Neural cell (in vitro differentiated cells): ENCODE measurements around the gene PDZRN3. TPM values are rescaled to one million over a fixed set of nuclear protein-coding genes. Genes with fewer than 3 reads are reported as not detected.

Source experiments
- H2AFZ ChIP-seq: fragments of 200-600, 300-800 bp; sonication (generic), shearing (Covaris generic); 2 replicates; pipeline ENCODE4 v1.6.0; 2014; ENCODE audit warnings: low read depth, mild to moderate bottlenecking, antibody characterized with exemption, low read length, moderate library complexity
- H3F3A ChIP-seq: fragments of 200-600 bp; shearing (Covaris generic); 2 replicates; pipeline ENCODE4 v1.6.1; 2016; ENCODE audit warnings: mild to moderate bottlenecking, moderate library complexity, mixed read lengths, antibody characterized with exemption, low read length; ENCODE audit not compliant: insufficient read depth, poor library complexity, severe bottlenecking
- H3K27ac ChIP-seq: fragments of 200-600, 300-800 bp; sonication (generic), shearing (Covaris generic); 2 replicates; pipeline ENCODE4 v1.5.1; 2014; ENCODE audit warnings: mild to moderate bottlenecking, low read length, moderate library complexity
- H3K27me3 ChIP-seq: fragments of 300-800, 200-600 bp; sonication (generic), shearing (Covaris generic); 2 replicates; pipeline ENCODE4 v1.6.0; 2014; ENCODE audit warnings: mild to moderate bottlenecking, low read depth, low read length, moderate library complexity; ENCODE audit not compliant: insufficient read depth
- H3K36me3 ChIP-seq: fragments of 300-800, 200-600 bp; sonication (generic), shearing (Covaris generic); 2 replicates; pipeline ENCODE4 v1.5.1; 2014; ENCODE audit warnings: mild to moderate bottlenecking, antibody characterized with exemption, low read length, moderate library complexity; ENCODE audit not compliant: insufficient read depth
- H3K4me2 ChIP-seq: fragments of 300-800, 200-600 bp; sonication (generic), shearing (Covaris generic); 2 replicates; pipeline ENCODE4 v1.6.0; 2014; ENCODE audit warnings: mild to moderate bottlenecking, low read length
- H3K4me3 ChIP-seq: fragments of 300-800, 200-600 bp; sonication (generic), shearing (Covaris generic); 2 replicates; pipeline ENCODE4 v1.5.1; 2014; ENCODE audit warnings: mild to moderate bottlenecking, low read length, moderate library complexity
- H3K79me2 ChIP-seq: fragments of 200-600 bp; shearing (Covaris generic); replicated peaks from 2 replicates; pipeline ENCODE4 v1.6.0; 2014; ENCODE audit warnings: mild to moderate bottlenecking, low read length, moderate library complexity; ENCODE audit not compliant: insufficient read depth
- H3K9ac ChIP-seq: fragments of 300-800, 200-600 bp; sonication (generic), shearing (Covaris generic); 2 replicates; pipeline ENCODE4 v1.6.1; 2016; ENCODE audit warnings: mild to moderate bottlenecking, low read length, mixed read lengths
- H3K9me2 ChIP-seq: fragments of 200-600 bp; shearing (Covaris generic); 2 replicates; pipeline ENCODE4 v1.6.1; 2016; ENCODE audit warnings: mild to moderate bottlenecking, low read length, mixed read lengths; ENCODE audit not compliant: insufficient read depth
- H3K9me3 ChIP-seq: fragments of 200-600, 300-800 bp; sonication (generic), shearing (Covaris generic); 2 replicates; pipeline ENCODE4 v1.6.1; 2016; ENCODE audit warnings: mild to moderate bottlenecking, mixed run types, low read length, moderate library complexity, mixed read lengths
- H4K20me1 ChIP-seq: fragments of 200-600 bp; shearing (Covaris generic); 2 replicates; pipeline ENCODE4 v1.6.1; 2016; ENCODE audit warnings: mild to moderate bottlenecking, mixed run types; ENCODE audit not compliant: insufficient read depth
- EP300 ChIP-seq: fragments of 450-650 bp; conservative IDR thresholded peaks from 2 replicates; pipeline ENCODE4 v1.6.1; 2014; ENCODE audit warnings: antibody characterized with exemption, mild to moderate bottlenecking, moderate library complexity; ENCODE audit not compliant: poor library complexity, severe bottlenecking
- EZH2 ChIP-seq: fragments of 200-600, 300-800 bp; shearing (Covaris generic), sonication (generic); IDR thresholded peaks from 2 replicates; pipeline ENCODE4 v1.6.1; 2014; ENCODE audit warnings: antibody characterized with exemption, low read length, borderline replicate concordance, mild to moderate bottlenecking; ENCODE audit not compliant: insufficient read depth, poor library complexity, severe bottlenecking
- MXI1 ChIP-seq: fragments of 450-650 bp; conservative IDR thresholded peaks from 2 replicates; pipeline ENCODE4 v1.6.1; 2014; ENCODE audit warnings: antibody characterized with exemption, mild to moderate bottlenecking; ENCODE audit not compliant: poor library complexity, severe bottlenecking
- POLR2AphosphoS5 ChIP-seq: IDR thresholded peaks from 2 replicates; pipeline ENCODE4 v1.6.1; 2012
- RAD21 ChIP-seq: fragments of 450-650 bp; conservative IDR thresholded peaks from 2 replicates; pipeline ENCODE4 v1.6.1; 2014; ENCODE audit warnings: antibody characterized with exemption, mild to moderate bottlenecking, moderate library complexity
- SMC3 ChIP-seq: fragments of 450-650 bp; conservative IDR thresholded peaks from 2 replicates; pipeline ENCODE4 v1.6.1; 2014; ENCODE audit warnings: antibody characterized with exemption, mild to moderate bottlenecking, moderate library complexity; ENCODE audit not compliant: poor library complexity
- TAF1 ChIP-seq: IDR thresholded peaks from 2 replicates; pipeline ENCODE4 v1.6.1; 2012; ENCODE audit warnings: low read depth
- polyA plus RNA-seq: library from polyadenylated mRNA; depleted of rRNA; stranded (reverse); fragments of >200 nt; gene quantifications from 2 replicates; pipeline ENCODE4 v1.2.3, GENCODE V29; 2014
- TF ChIP-seq, protein P1 (sequence below): fragments of 450-650 bp; IDR thresholded peaks from 2 replicates; pipeline ENCODE4 v1.5.1; 2014; ENCODE audit warnings: antibody characterized with exemption, mild to moderate bottlenecking, moderate library complexity; ENCODE audit not compliant: poor library complexity, severe bottlenecking
- TF ChIP-seq, protein P2 (sequence below): IDR thresholded peaks from 2 replicates; pipeline ENCODE4 v1.6.1; 2012; ENCODE audit warnings: borderline replicate concordance

Gene PDZRN3
- polyA plus RNA-seq, 1 donor from 2014 or later: 1.1 TPM

DNA sequence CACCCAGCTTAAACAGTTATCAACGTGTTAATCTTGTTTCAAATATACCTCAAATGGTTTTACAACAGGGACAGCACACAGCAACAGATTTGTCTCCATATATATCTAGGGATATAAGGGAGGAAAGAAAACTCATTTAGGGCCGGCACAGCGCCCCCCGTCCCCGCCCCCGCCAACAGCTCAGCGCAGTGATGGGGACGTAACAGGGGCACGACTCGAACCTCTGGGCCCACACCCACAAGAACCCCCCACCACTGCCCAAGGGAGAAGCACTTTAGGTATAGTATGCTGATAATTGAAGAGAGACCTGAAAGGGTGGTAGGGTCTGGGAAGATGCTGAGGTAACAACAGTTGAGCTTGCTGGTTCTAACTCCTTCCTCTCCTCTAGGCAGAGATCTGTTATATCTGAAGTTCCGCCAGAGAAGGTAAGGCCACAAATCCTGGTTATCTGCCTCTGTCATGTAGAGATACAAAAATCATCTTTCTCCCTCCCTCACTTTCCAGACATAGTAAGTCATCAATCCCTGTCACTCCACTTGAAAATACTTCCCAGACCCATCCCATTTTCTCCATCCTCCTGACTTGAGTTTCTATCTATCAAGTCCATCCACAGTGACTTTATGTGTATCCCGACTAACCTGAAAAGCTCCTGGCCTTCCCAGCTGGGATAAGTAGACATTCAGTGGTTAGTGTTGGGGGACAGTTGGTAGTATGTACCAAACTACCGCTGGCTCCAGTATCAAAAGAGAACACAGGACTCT, 126.9 kb downstream of the PDZRN3 start:
- no peak overlapping the region for H3K27ac ChIP-seq
- no peaks in the 10 kb centered on the region for H3K9me3 ChIP-seq
- no peak overlapping the region for H3K4me3 ChIP-seq
- H3K36me3 ChIP-seq: no peaks in the 10 kb centered on the region
- H3K27me3 ChIP-seq: no peaks in the 10 kb centered on the region
- TF ChIP-seq EP300 (no peak), POLR2AphosphoS5 (no peak), TAF1 (no peak)
- H3F3A ChIP-seq: no peaks in the 10 kb centered on the region
- no peaks in the 10 kb centered on the region for H3K9me2 ChIP-seq
- H2AFZ ChIP-seq: no peak overlapping the region
- no peaks in the 10 kb centered on the region for H4K20me1 ChIP-seq
- no peak overlapping the region for H3K4me2 ChIP-seq
- H3K79me2 ChIP-seq: no peaks in the 10 kb centered on the region
- no peak overlapping the region for H3K9ac ChIP-seq

DNA sequence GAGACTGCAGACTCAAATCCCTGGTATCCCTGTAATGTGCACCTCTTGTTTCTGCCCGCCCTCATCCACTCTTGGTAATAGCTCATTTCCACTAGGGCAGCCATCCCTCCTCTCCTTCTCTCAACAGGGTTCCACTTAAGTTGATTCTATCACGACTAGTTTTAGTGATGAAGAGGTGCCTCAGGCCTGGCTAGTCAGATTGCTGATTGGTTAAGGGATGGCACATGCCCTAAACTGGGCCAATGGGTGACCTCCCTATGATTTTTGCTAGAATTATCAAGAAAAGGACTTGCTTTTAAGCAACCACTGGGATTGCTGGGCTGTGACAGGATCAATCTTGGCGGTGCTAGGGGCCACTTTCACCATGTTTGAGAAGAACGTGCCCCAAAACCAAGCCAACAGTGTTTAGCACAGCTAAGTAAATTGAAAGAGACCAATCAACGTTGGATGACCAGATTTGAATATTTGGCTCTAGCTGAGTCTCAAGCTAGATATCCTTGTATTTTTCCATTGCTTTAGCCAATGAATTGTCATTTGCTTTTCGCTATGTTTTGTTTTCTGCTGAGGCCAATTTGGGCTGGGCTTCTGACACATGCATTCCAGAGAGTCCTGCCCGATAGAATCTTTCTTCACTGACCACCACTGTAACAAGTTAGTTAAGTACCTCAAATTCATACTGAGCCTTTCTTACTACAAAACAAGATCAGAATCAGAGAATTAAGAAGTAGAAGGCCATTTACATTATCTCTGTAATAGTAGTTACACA, 131.0 kb downstream of the PDZRN3 start:
- no peaks in the 10 kb centered on the region for H3K27me3 ChIP-seq
- no peak overlapping the region for H2AFZ ChIP-seq
- no peak overlapping the region for H3K4me2 ChIP-seq
- H3F3A ChIP-seq: no peaks in the 10 kb centered on the region
- H4K20me1 ChIP-seq: no peaks in the 10 kb centered on the region
- no peaks in the 10 kb centered on the region for H3K9me3 ChIP-seq
- H3K4me3 ChIP-seq: no peak overlapping the region
- H3K79me2 ChIP-seq: no peaks in the 10 kb centered on the region
- no peak overlapping the region for H3K9ac ChIP-seq
- TF ChIP-seq SMC3 (no peak), RAD21 (no peak), TAF1 (no peak), EZH2 (no peak), EP300 (no peak), POLR2AphosphoS5 (no peak), MXI1 (no peak)
- TF ChIP-seq, protein P1, sequence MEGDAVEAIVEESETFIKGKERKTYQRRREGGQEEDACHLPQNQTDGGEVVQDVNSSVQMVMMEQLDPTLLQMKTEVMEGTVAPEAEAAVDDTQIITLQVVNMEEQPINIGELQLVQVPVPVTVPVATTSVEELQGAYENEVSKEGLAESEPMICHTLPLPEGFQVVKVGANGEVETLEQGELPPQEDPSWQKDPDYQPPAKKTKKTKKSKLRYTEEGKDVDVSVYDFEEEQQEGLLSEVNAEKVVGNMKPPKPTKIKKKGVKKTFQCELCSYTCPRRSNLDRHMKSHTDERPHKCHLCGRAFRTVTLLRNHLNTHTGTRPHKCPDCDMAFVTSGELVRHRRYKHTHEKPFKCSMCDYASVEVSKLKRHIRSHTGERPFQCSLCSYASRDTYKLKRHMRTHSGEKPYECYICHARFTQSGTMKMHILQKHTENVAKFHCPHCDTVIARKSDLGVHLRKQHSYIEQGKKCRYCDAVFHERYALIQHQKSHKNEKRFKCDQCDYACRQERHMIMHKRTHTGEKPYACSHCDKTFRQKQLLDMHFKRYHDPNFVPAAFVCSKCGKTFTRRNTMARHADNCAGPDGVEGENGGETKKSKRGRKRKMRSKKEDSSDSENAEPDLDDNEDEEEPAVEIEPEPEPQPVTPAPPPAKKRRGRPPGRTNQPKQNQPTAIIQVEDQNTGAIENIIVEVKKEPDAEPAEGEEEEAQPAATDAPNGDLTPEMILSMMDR: no peak
- TF ChIP-seq, protein P2, sequence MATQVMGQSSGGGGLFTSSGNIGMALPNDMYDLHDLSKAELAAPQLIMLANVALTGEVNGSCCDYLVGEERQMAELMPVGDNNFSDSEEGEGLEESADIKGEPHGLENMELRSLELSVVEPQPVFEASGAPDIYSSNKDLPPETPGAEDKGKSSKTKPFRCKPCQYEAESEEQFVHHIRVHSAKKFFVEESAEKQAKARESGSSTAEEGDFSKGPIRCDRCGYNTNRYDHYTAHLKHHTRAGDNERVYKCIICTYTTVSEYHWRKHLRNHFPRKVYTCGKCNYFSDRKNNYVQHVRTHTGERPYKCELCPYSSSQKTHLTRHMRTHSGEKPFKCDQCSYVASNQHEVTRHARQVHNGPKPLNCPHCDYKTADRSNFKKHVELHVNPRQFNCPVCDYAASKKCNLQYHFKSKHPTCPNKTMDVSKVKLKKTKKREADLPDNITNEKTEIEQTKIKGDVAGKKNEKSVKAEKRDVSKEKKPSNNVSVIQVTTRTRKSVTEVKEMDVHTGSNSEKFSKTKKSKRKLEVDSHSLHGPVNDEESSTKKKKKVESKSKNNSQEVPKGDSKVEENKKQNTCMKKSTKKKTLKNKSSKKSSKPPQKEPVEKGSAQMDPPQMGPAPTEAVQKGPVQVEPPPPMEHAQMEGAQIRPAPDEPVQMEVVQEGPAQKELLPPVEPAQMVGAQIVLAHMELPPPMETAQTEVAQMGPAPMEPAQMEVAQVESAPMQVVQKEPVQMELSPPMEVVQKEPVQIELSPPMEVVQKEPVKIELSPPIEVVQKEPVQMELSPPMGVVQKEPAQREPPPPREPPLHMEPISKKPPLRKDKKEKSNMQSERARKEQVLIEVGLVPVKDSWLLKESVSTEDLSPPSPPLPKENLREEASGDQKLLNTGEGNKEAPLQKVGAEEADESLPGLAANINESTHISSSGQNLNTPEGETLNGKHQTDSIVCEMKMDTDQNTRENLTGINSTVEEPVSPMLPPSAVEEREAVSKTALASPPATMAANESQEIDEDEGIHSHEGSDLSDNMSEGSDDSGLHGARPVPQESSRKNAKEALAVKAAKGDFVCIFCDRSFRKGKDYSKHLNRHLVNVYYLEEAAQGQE: no peak
- H3K36me3 ChIP-seq: no peaks in the 10 kb centered on the region
- H3K27ac ChIP-seq: no peak overlapping the region
- no peaks in the 10 kb centered on the region for H3K9me2 ChIP-seq
